Liver (tissue), 4 donors: ENCODE data around the gene SF3B5. TPM values are rescaled to one million over a fixed set of nuclear protein-coding genes. Genes with fewer than 3 reads are reported as not detected.

Experiments used
- polyA plus RNA-seq, 2 donors: library from polyadenylated mRNA; stranded (reverse) in 1 of 2; unstranded in 1 of 2; fragments of 200-250 nt in 1 of 2; fragments of >200 nt in 1 of 2; fragmentation: Nextera tagmentation in 1 of 2; extraction: Ambion mirVana in 1 of 2; gene quantifications; one replicate each; pipeline versions ENCODE4 v1.2.1 to v1.2.3, GENCODE V29; 2013 to 2015
- total RNA-seq, 2 donors: library from RNA; depleted of rRNA; stranded (reverse); fragments of >200 nt; gene quantifications; one replicate each; pipeline ENCODE4 v1.2.3, GENCODE V29; 2014
- donor health status: healthy.
- donor health status: healthy.
- donor health status: healthy.

Gene SF3B5
- total and polyA plus RNA-seq, 4 donors, result 51.8 to 178 (median 96.9) TPM

Other genes with a start within 250 kb of the SF3B5 start
- not detected for gene ZC2HC1B, start 231.1 kb downstream of the SF3B5 start, total RNA-seq
- gene ZC2HC1B, start 231.1 kb downstream of the SF3B5 start, polyA plus RNA-seq, result not detected
- gene PLAGL1, start 87.3 kb downstream of the SF3B5 start, total RNA-seq, result 1 to 10 TPM; 2.6 to 6.3 TPM
- 1 to 10 TPM; 1.3 to 1.4 TPM for gene PLAGL1, start 87.3 kb downstream of the SF3B5 start, polyA plus RNA-seq
- 1 to 10 TPM; 4.5 to 4.9 TPM for gene STX11, start 54.9 kb upstream of the SF3B5 start, total RNA-seq
- 1 to 10 TPM; 1.3 to 2.2 TPM for gene STX11, start 54.9 kb upstream of the SF3B5 start, polyA plus RNA-seq
- gene UTRN, start 189.8 kb upstream of the SF3B5 start, total RNA-seq, result 10 to 100 TPM; 80.5 to 83.7 TPM
- gene UTRN, start 189.8 kb upstream of the SF3B5 start, polyA plus RNA-seq, result 10 to 100 TPM in 1 of 2 donors, 1 to 10 TPM in 1; 6.9 to 14.6 TPM